Measurements from ENCODE around the gene OR11L1.

DNA sequence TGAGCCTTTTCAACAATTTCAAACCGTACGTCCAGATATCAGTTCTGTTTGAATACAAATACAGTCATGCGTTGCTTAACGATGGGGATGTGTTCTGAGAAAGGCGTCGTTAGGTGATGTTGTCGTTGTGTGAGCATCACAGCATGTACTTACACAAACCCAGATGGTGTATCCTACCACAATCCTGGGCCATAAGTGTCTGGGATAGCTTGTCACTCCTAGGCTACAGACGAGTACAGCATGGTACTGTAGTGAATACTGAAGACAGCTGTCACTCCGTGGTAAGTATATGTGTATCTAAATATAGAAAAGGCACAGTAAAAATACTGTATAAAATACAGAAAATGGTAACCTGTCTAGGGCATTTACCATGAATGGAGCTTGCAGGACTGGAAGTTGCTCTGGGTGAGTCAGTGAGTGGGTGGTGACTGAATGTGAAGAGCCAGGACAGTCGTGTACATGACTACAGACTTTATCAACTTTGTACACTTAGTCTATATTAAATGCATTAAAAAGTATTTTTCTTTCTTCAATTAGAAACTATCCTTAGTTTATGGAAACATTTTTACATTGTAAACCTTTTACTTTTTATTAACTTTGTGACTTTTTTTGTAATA lies 43.2 kb upstream of the OR11L1 start:
- TF ChIP-seq, protein P1, sequence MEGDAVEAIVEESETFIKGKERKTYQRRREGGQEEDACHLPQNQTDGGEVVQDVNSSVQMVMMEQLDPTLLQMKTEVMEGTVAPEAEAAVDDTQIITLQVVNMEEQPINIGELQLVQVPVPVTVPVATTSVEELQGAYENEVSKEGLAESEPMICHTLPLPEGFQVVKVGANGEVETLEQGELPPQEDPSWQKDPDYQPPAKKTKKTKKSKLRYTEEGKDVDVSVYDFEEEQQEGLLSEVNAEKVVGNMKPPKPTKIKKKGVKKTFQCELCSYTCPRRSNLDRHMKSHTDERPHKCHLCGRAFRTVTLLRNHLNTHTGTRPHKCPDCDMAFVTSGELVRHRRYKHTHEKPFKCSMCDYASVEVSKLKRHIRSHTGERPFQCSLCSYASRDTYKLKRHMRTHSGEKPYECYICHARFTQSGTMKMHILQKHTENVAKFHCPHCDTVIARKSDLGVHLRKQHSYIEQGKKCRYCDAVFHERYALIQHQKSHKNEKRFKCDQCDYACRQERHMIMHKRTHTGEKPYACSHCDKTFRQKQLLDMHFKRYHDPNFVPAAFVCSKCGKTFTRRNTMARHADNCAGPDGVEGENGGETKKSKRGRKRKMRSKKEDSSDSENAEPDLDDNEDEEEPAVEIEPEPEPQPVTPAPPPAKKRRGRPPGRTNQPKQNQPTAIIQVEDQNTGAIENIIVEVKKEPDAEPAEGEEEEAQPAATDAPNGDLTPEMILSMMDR (IDR thresholded peaks at IDR 0.05), result no peak
- no peak for TF ChIP-seq POLR2A (IDR thresholded peaks at IDR 0.05)
